ENCODE data around the gene CNTN1.

DNA sequence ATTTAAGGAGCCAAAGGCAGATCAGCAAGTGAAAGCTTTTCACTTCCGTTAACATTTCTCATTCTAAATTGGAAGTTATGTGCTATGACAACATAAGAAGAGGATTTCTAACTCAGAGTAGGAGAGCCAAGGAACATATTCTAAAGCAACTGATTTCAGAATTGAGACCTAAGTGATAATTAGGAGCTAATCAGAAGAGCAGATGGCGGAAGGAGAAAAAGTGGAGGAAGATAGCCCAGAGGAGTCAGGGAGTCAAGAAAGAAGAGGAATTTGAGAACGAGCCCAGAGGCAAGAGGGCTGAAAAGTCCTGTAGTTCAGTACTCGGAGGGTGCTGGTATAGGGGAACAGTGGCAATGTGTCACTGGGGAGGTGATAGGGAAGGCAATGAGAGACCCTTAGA is 162.4 kb downstream of the CNTN1 start:
- TF ChIP-seq ZNF423 (tag by site-specific recombination; IDR thresholded peaks at IDR 0.05) (no peak), ZBTB7A (tag by site-specific recombination; IDR thresholded peaks at IDR 0.05; ENCODE audit: low read depth) (no peak), TCF7L2 (IDR thresholded peaks at IDR 0.05; ENCODE audit: borderline replicate concordance, low read depth, low read length) (no peak), KLF16 (tag by site-specific recombination; IDR thresholded peaks at IDR 0.05) (no peak), ZNF416 (tag by site-specific recombination; IDR thresholded peaks at IDR 0.05) (no peak), ZNF426 (tag by site-specific recombination; IDR thresholded peaks at IDR 0.05) (no peak), ZNF174 (tag by site-specific recombination; IDR thresholded peaks at IDR 0.05) (no peak), ZNF571 (tag by site-specific recombination; IDR thresholded peaks at IDR 0.05) (no peak), ZNF24 (tag by site-specific recombination; IDR thresholded peaks at IDR 0.05) (no peak)
- TF ChIP-seq, protein P1, sequence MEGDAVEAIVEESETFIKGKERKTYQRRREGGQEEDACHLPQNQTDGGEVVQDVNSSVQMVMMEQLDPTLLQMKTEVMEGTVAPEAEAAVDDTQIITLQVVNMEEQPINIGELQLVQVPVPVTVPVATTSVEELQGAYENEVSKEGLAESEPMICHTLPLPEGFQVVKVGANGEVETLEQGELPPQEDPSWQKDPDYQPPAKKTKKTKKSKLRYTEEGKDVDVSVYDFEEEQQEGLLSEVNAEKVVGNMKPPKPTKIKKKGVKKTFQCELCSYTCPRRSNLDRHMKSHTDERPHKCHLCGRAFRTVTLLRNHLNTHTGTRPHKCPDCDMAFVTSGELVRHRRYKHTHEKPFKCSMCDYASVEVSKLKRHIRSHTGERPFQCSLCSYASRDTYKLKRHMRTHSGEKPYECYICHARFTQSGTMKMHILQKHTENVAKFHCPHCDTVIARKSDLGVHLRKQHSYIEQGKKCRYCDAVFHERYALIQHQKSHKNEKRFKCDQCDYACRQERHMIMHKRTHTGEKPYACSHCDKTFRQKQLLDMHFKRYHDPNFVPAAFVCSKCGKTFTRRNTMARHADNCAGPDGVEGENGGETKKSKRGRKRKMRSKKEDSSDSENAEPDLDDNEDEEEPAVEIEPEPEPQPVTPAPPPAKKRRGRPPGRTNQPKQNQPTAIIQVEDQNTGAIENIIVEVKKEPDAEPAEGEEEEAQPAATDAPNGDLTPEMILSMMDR (tag by site-specific recombination; IDR thresholded peaks at IDR 0.05) = no peak
- TF ChIP-seq, protein P2, sequence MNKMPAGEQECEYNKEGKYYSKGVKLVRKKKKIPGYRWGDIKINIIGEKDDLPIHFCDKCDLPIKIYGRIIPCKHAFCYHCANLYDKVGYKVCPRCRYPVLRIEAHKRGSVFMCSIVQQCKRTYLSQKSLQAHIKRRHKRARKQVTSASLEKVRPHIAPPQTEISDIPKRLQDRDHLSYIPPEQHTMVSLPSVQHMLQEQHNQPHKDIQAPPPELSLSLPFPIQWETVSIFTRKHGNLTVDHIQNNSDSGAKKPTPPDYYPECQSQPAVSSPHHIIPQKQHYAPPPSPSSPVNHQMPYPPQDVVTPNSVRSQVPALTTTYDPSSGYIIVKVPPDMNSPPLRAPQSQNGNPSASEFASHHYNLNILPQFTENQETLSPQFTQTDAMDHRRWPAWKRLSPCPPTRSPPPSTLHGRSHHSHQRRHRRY (tag by site-specific recombination; IDR thresholded peaks at IDR 0.05) = no peak
- TF ChIP-seq, protein P3, sequence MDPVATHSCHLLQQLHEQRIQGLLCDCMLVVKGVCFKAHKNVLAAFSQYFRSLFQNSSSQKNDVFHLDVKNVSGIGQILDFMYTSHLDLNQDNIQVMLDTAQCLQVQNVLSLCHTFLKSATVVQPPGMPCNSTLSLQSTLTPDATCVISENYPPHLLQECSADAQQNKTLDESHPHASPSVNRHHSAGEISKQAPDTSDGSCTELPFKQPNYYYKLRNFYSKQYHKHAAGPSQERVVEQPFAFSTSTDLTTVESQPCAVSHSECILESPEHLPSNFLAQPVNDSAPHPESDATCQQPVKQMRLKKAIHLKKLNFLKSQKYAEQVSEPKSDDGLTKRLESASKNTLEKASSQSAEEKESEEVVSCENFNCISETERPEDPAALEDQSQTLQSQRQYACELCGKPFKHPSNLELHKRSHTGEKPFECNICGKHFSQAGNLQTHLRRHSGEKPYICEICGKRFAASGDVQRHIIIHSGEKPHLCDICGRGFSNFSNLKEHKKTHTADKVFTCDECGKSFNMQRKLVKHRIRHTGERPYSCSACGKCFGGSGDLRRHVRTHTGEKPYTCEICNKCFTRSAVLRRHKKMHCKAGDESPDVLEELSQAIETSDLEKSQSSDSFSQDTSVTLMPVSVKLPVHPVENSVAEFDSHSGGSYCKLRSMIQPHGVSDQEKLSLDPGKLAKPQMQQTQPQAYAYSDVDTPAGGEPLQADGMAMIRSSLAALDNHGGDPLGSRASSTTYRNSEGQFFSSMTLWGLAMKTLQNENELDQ (tag by site-specific recombination; IDR thresholded peaks at IDR 0.05; ENCODE audit: low read depth) = no peak

All from HEK293 (cell line).